Hepatocyte (in vitro differentiated cells): ENCODE data around the gene LRRC4C.

Source experiments
- EZH2phosphoT487 ChIP-seq: fragments of 200-600 bp; sonication (generic); IDR thresholded peaks from one replicate; pipeline ENCODE4 v1.6.1; 2018; ENCODE audit warnings: antibody characterized with exemption, mild to moderate bottlenecking, low read depth, moderate library complexity; ENCODE audit not compliant: unreplicated experiment, severe bottlenecking
- TF ChIP-seq, protein P1 (sequence below): fragments of 200-600 bp; sonication (generic); IDR thresholded peaks from 2 replicates; pipeline ENCODE4 v1.5.1; 2016; ENCODE audit warnings: antibody characterized with exemption, mild to moderate bottlenecking; ENCODE audit not compliant: poor library complexity

DNA sequence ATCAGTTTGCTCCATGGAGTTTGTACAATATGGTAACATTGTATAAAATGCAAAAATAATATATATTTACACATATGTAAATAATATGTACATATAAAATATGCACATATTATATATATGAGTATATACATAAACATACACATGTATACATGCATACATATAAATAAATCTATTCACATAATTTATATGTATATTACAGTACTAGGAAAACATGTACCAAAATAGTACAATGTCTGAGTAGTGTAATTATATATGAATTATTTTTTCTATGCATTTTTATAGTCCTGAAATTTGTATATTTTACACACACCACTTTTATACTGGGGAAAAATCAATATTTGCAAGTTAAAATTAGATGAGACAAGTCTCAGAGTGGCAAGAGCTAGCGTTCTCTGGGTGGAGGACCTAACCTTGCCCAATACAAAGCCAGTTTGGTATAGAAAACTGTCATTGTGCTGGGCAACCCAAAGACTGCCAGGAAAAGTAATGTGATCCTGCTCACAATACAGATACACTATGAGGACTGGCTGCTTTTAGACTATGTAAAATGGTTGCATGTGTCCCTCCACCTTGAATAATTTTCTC, 889.4 kb downstream of the LRRC4C start:
- TF ChIP-seq, protein P1, sequence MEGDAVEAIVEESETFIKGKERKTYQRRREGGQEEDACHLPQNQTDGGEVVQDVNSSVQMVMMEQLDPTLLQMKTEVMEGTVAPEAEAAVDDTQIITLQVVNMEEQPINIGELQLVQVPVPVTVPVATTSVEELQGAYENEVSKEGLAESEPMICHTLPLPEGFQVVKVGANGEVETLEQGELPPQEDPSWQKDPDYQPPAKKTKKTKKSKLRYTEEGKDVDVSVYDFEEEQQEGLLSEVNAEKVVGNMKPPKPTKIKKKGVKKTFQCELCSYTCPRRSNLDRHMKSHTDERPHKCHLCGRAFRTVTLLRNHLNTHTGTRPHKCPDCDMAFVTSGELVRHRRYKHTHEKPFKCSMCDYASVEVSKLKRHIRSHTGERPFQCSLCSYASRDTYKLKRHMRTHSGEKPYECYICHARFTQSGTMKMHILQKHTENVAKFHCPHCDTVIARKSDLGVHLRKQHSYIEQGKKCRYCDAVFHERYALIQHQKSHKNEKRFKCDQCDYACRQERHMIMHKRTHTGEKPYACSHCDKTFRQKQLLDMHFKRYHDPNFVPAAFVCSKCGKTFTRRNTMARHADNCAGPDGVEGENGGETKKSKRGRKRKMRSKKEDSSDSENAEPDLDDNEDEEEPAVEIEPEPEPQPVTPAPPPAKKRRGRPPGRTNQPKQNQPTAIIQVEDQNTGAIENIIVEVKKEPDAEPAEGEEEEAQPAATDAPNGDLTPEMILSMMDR, result no peak
- no peak for TF ChIP-seq EZH2phosphoT487
